Astrocyte of the cerebellum (primary cell): Measurements from ENCODE around the gene ZC3H4.
"Not testable (repeated sequence)": the region's sequence is repeated elsewhere in the genome, so short reads cannot be mapped to it uniquely, and the experiment has no call there.

Experiments used
- DNase-seq: peaks from one replicate; pipeline ENCODE4 v3.0.0-alpha.2; 2011; ENCODE audit warnings: low read depth
- H3K4me3 ChIP-seq: 2 replicates; pipeline ENCODE4 v1.5.1; 2011; ENCODE audit warnings: mild to moderate bottlenecking, low read depth, low read length, moderate library complexity
- in situ Hi-C: cut with HindIII; loops from 2 replicates; pipeline ENCODE4 v1.10.0; 2017; ENCODE audit warnings: low sequenced_read_pairs
- TF ChIP-seq, protein P1 (sequence below): IDR thresholded peaks from 2 replicates; pipeline ENCODE4 v1.5.1; 2012; ENCODE audit warnings: low read length, low read depth, moderate library complexity, mild to moderate bottlenecking; ENCODE audit errors: missing control alignments

The ZC3H4 gene

GRCh38 chr19:47084879-47085439 is 28.6 kb downstream of the ZC3H4 start:
- H3K4me3 ChIP-seq: no peak overlapping the region
- TF ChIP-seq, protein P1, sequence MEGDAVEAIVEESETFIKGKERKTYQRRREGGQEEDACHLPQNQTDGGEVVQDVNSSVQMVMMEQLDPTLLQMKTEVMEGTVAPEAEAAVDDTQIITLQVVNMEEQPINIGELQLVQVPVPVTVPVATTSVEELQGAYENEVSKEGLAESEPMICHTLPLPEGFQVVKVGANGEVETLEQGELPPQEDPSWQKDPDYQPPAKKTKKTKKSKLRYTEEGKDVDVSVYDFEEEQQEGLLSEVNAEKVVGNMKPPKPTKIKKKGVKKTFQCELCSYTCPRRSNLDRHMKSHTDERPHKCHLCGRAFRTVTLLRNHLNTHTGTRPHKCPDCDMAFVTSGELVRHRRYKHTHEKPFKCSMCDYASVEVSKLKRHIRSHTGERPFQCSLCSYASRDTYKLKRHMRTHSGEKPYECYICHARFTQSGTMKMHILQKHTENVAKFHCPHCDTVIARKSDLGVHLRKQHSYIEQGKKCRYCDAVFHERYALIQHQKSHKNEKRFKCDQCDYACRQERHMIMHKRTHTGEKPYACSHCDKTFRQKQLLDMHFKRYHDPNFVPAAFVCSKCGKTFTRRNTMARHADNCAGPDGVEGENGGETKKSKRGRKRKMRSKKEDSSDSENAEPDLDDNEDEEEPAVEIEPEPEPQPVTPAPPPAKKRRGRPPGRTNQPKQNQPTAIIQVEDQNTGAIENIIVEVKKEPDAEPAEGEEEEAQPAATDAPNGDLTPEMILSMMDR: no peak
- in situ Hi-C loops: loop anchor here (5.0 kb wide), 1 partner anchor 42 kb away; no protein-coding TSS in a partner anchor
- no peak for DNase-seq

- DNase-seq: no peak
- in situ Hi-C loops: loop anchor here (5.0 kb wide), 1 partner anchor 45 kb away; no protein-coding TSS in a partner anchor
- TF ChIP-seq, protein P1: no peak
- H3K4me3 ChIP-seq: no peak overlapping the region
Observed at GRCh38 chr19:47082493-47082892, 31.1 kb downstream of the ZC3H4 start.

DNA sequence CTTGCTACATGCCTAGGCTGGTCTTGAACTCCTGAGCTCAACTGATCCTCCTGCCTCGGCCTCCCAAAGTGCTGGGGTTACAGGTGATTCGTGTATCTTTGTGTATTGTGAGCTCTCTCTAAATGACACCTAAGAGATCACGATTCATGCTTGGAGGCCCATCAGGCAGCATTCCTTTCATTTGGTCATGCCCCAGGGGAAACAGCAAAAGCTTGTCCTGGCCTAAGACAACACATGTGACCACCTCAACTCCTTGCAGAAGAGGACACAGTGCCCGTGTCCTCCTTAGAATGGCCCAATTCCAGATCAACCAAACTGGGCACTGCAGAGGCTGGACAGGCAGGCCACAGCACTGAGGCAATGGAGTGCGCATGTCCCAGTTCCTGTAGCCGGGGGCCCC is 32.5 kb downstream of the ZC3H4 start:
- in situ Hi-C loops: loop anchor here (5.0 kb wide), 1 partner anchor 46 kb away; no protein-coding TSS in a partner anchor
- H3K4me3 ChIP-seq: no peak overlapping the region
- no peak for DNase-seq
- TF ChIP-seq, protein P1: no peak

DNA sequence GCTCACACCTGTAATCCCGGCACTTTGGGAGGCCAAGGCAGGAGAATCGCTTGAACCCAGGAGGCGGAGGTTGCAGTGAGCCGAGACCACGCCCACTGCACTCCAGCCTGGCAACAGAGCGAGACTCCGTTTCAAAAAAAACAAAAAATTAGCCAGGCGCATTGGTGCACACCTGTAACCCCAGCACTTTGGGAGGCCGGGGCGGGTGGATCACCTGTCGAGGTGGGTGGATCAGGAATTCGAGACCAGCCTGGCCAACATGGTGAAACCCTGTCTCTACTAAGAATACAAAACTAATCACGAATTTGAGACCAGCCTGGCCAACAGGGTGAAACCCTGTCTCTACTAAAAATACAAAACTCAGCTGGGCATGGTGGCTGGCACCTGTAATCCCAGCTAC is 35.2 kb downstream of the ZC3H4 start:
- H3K4me3 ChIP-seq, in situ Hi-C loops, DNase-seq: not testable (repeated sequence)

GRCh38 chr19:47075941-47076340 is 37.6 kb downstream of the ZC3H4 start:
- in situ Hi-C loops: no loop called here
- DNase-seq: no peak
- TF ChIP-seq, protein P1: no peak
- no peak overlapping the region for H3K4me3 ChIP-seq

GRCh38 chr19:47075179-47075810 is 38.3 kb downstream of the ZC3H4 start:
- in situ Hi-C loops: no loop called here
- no peak overlapping the region for H3K4me3 ChIP-seq
- DNase-seq: no peak
- TF ChIP-seq, protein P1: no peak

DNA sequence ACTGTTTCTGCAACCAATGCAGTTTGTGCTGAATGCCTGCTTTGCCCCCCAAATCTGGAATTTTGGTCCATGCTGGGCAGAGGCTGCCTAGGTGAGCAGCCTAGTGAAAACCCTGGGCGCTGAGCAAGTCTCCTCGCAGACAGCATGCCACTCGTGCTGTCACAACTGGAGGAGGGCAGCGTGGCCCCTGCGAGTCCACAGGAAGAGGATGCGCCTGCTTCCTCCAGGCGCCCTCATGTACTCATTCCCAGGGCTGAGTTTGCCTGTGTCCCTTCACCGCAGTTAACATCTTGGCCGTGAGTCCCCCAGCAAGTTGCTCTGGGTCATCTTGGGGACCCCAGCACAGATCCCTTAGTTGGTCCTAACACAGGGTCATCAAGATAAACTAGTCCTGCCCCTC is 39.0 kb downstream of the ZC3H4 start:
- DNase-seq: no peak
- TF ChIP-seq, protein P1: no peak
- in situ Hi-C loops: no loop called here

More for the DNA sequence above, 39.0 kb downstream of the ZC3H4 start:
- H3K4me3 ChIP-seq: no peak overlapping the region
